ENCODE measurements around the gene ADAMTS7. TPM values are rescaled to one million over a fixed set of nuclear protein-coding genes. Genes with fewer than 3 reads are reported as not detected.
"Not testable (repeated sequence)": the region's sequence is repeated elsewhere in the genome, so short reads cannot be mapped to it uniquely, and the experiment has no call there.

ADAMTS7 gene
- total RNA-seq, 1 donor from 2014 or later, result 25.5 TPM

GRCh38 chr15:78739206-78739605 lies 72.1 kb downstream of the ADAMTS7 start:
- H3K9ac ChIP-seq (ENCODE audit: low read length), result no peak overlapping the region
- no peaks in the 10 kb centered on the region for H3K36me3 Mint-ChIP-seq (ENCODE audit: low read depth, unreplicated experiment)

GRCh38 chr15:78737931-78738558 lies 73.2 kb downstream of the ADAMTS7 start:
- H3K27ac Mint-ChIP-seq (ENCODE audit: unreplicated experiment); FAIRE-seq; H3K4me1 ChIP-seq (ENCODE audit: insufficient read depth, low read length); H3K9me3 Mint-ChIP-seq (ENCODE audit: unreplicated experiment); H3K9me3 ChIP-seq (ENCODE audit: insufficient read depth, low read depth, low read length); H3K4me3 Mint-ChIP-seq (ENCODE audit: unreplicated experiment); H4K20me1 ChIP-seq (ENCODE audit: insufficient read depth, low read length); H3K27me3 ChIP-seq (ENCODE audit: insufficient read depth, low read length); H3K36me3 ChIP-seq (ENCODE audit: insufficient read depth, low read length); H3K36me3 Mint-ChIP-seq (ENCODE audit: low read depth, unreplicated experiment); H3K4me1 Mint-ChIP-seq (ENCODE audit: low read depth, unreplicated experiment); H3K4me3 ChIP-seq (ENCODE audit: insufficient read depth, low read depth, low read length); H3K27ac ChIP-seq (ENCODE audit: low read depth, low read length); H3K9ac ChIP-seq (ENCODE audit: low read length); H3K79me2 ChIP-seq (ENCODE audit: insufficient read depth, low read length); H3K4me2 ChIP-seq (ENCODE audit: low read length): not testable (repeated sequence)
- peak; percentile 62 for TF ChIP-seq CTCF (IDR thresholded peaks at IDR 0.05; ENCODE audit: insufficient read depth, low read depth, low read length)
- H2AFZ ChIP-seq (ENCODE audit: low read depth, low read length), result peak overlapping the region; percentile 63
- peak; percentile 7 for DNase-seq (ENCODE audit: low read depth)
- peaks cover 36% of the 10 kb centered on the region for H3K27me3 Mint-ChIP-seq (ENCODE audit: low read depth, unreplicated experiment)

More at GRCh38 chr15:78739206-78739605, 72.1 kb downstream of the ADAMTS7 start:
- Histone ChIP-seq H3K27ac (ENCODE audit: low read depth, low read length) (no peak overlapping the region), H3K4me1 (ENCODE audit: insufficient read depth, low read length) (no peaks in the 10 kb centered on the region), H4K20me1 (ENCODE audit: insufficient read depth, low read length) (no peaks in the 10 kb centered on the region), H3K9me3 (ENCODE audit: insufficient read depth, low read depth, low read length) (no peaks in the 10 kb centered on the region), H3K27me3 (ENCODE audit: insufficient read depth, low read length) (no peaks in the 10 kb centered on the region), H3K4me3 (ENCODE audit: insufficient read depth, low read depth, low read length) (no peak overlapping the region), H2AFZ (ENCODE audit: low read depth, low read length) (no peak overlapping the region), H3K4me2 (ENCODE audit: low read length) (no peak overlapping the region), H3K79me2 (ENCODE audit: insufficient read depth, low read length) (no peaks in the 10 kb centered on the region), H3K36me3 (ENCODE audit: insufficient read depth, low read length) (no peaks in the 10 kb centered on the region)
- DNase-seq (ENCODE audit: low read depth) (no peak), FAIRE-seq (no peak)
- Mint-ChIP-seq H3K4me3 (ENCODE audit: unreplicated experiment) (no peak overlapping the region), H3K27me3 (ENCODE audit: low read depth, unreplicated experiment) (peaks cover 26% of the 10 kb centered on the region), H3K9me3 (ENCODE audit: unreplicated experiment) (peaks cover under 1% of the 10 kb centered on the region), H3K4me1 (ENCODE audit: low read depth, unreplicated experiment) (peaks cover 2% of the 10 kb centered on the region), H3K27ac (ENCODE audit: unreplicated experiment) (no peak overlapping the region)
- TF ChIP-seq CTCF (IDR thresholded peaks at IDR 0.05; ENCODE audit: insufficient read depth, low read depth, low read length), result no peak

- no peak for FAIRE-seq
Measured at GRCh38 chr15:78737187-78737820, 74.0 kb downstream of the ADAMTS7 start.

GRCh38 chr15:78736286-78736685 lies 75.0 kb downstream of the ADAMTS7 start:
- peaks cover 45% of the 10 kb centered on the region for H3K27me3 Mint-ChIP-seq (ENCODE audit: low read depth, unreplicated experiment)
- H3K9me3 ChIP-seq (ENCODE audit: insufficient read depth, low read depth, low read length); H3K4me3 Mint-ChIP-seq (ENCODE audit: unreplicated experiment); H3K27ac Mint-ChIP-seq (ENCODE audit: unreplicated experiment); H3K36me3 ChIP-seq (ENCODE audit: insufficient read depth, low read length); H3K4me1 Mint-ChIP-seq (ENCODE audit: low read depth, unreplicated experiment); FAIRE-seq; H3K79me2 ChIP-seq (ENCODE audit: insufficient read depth, low read length); H3K27ac ChIP-seq (ENCODE audit: low read depth, low read length); H2AFZ ChIP-seq (ENCODE audit: low read depth, low read length); H3K9ac ChIP-seq (ENCODE audit: low read length); H3K4me3 ChIP-seq (ENCODE audit: insufficient read depth, low read depth, low read length); H3K9me3 Mint-ChIP-seq (ENCODE audit: unreplicated experiment); H4K20me1 ChIP-seq (ENCODE audit: insufficient read depth, low read length); H3K27me3 ChIP-seq (ENCODE audit: insufficient read depth, low read length); H3K4me1 ChIP-seq (ENCODE audit: insufficient read depth, low read length); H3K36me3 Mint-ChIP-seq (ENCODE audit: low read depth, unreplicated experiment); DNase-seq (ENCODE audit: low read depth); H3K4me2 ChIP-seq (ENCODE audit: low read length): not testable (repeated sequence)

More at GRCh38 chr15:78737187-78737820, 74.0 kb downstream of the ADAMTS7 start:
- Histone ChIP-seq H3K4me2 (ENCODE audit: low read length) (no peak overlapping the region), H3K4me1 (ENCODE audit: insufficient read depth, low read length) (no peaks in the 10 kb centered on the region), H3K79me2 (ENCODE audit: insufficient read depth, low read length) (no peaks in the 10 kb centered on the region), H3K36me3 (ENCODE audit: insufficient read depth, low read length) (no peaks in the 10 kb centered on the region), H3K9ac (ENCODE audit: low read length) (no peak overlapping the region), H3K9me3 (ENCODE audit: insufficient read depth, low read depth, low read length) (no peaks in the 10 kb centered on the region), H4K20me1 (ENCODE audit: insufficient read depth, low read length) (no peaks in the 10 kb centered on the region), H3K4me3 (ENCODE audit: insufficient read depth, low read depth, low read length) (no peak overlapping the region), H2AFZ (ENCODE audit: low read depth, low read length) (no peak overlapping the region), H3K27me3 (ENCODE audit: insufficient read depth, low read length) (no peaks in the 10 kb centered on the region), H3K27ac (ENCODE audit: low read depth, low read length) (no peak overlapping the region)
- Mint-ChIP-seq H3K27me3 (ENCODE audit: low read depth, unreplicated experiment) (peaks cover 44% of the 10 kb centered on the region), H3K27ac (ENCODE audit: unreplicated experiment) (no peak overlapping the region), H3K36me3 (ENCODE audit: low read depth, unreplicated experiment) (no peaks in the 10 kb centered on the region), H3K4me1 (ENCODE audit: low read depth, unreplicated experiment) (peaks cover 2% of the 10 kb centered on the region), H3K9me3 (ENCODE audit: unreplicated experiment) (peaks cover 5% of the 10 kb centered on the region), H3K4me3 (ENCODE audit: unreplicated experiment) (no peak overlapping the region)
- no peak for DNase-seq (ENCODE audit: low read depth)
- TF ChIP-seq EZH2 (IDR thresholded peaks at IDR 0.05; ENCODE audit: insufficient read depth, low read length) (no peak), CTCF (IDR thresholded peaks at IDR 0.05; ENCODE audit: insufficient read depth, low read depth, low read length) (no peak)
